HCT116 (cell line): Measurements from ENCODE around the gene WTAP. TPM values are rescaled to one million over a fixed set of nuclear protein-coding genes. Genes with fewer than 3 reads are reported as not detected.

Experiments
- ATAC-seq: fragments of 200-7000 bp; cut with Tn5 transposase; 2 replicates; pipeline ENCODE4 v1.9.1; 2020; ENCODE audit warnings: mild to moderate bottlenecking, moderate library complexity
- BruUV-seq: library from RNA; stranded (reverse); fragments of 400-500 nt; replicated peaks from 2 replicates; lab custom pipeline; 2021; lab: Mats Ljungman, UMichigan
- CTCF ChIA-PET: fragments of 300-600 bp; sonication (Branson Sonifier 250); formaldehyde crosslinking; loops from one replicate; lab custom pipeline; 2021; ENCODE audit warnings: antibody characterized with exemption; lab: Charles Lee
- POLR2A ChIA-PET: fragments of 300-600, 350-600 bp; sonication (Branson Sonifier 250); formaldehyde crosslinking; loops from one replicate; lab custom pipeline; 2021; ENCODE audit warnings: antibody characterized with exemption; lab: Charles Lee
- RAD21 ChIA-PET, 2 experiments: fragments of 300-600 bp; sonication (Branson Sonifier 250); formaldehyde crosslinking; loops; one replicate each; lab custom pipeline; 2023; ENCODE audit warnings: low total read pairs in 2 of 2; ENCODE audit not compliant: uncharacterized antibody in 2 of 2, unreplicated experiment in 2 of 2, low non-redundant PET in 1 of 2; lab: Charles Lee
- DNase-seq: peaks from one replicate; pipeline ENCODE4 v3.0.0-alpha.2; 2010; ENCODE audit warnings: low read depth, low spot score
- H2AFZ ChIP-seq: fragments of 200-600 bp; shearing (Covaris generic), sonication (generic); 2 replicates; pipeline ENCODE4 v1.6.1; 2017; ENCODE audit warnings: low read depth, mixed run types, mixed read lengths, antibody characterized with exemption, low read length; ENCODE audit not compliant: poor library complexity, severe bottlenecking
- H3K27ac ChIP-seq: 2 replicates; pipeline ENCODE4 v1.5.1; 2012; ENCODE audit warnings: low read depth, low read length
- H3K27me3 ChIP-seq: fragments of 200-600 bp; sonication (generic); 2 replicates; pipeline ENCODE4 v1.6.1; 2016; ENCODE audit warnings: mixed run types, low read length, mixed read lengths; ENCODE audit not compliant: insufficient read depth
- H3K36me3 ChIP-seq, 2 experiments: fragments of 200-500 bp in 1 of 2; fragments of 200-600 bp in 1 of 2; sonication (Bioruptor generic) in 1 of 2; sonication (generic) in 1 of 2; 2 replicates each; pipeline versions ENCODE4 v1.5.1 to v1.6.1; 2014 to 2016; ENCODE audit warnings: low read length in 2 of 2, inconsistent platforms in 1 of 2, mixed read lengths in 1 of 2, mixed run types in 1 of 2; ENCODE audit not compliant: insufficient read depth in 2 of 2, control insufficient read depth in 1 of 2
- H3K4me1 ChIP-seq, 2 experiments: fragments of 200-600 bp in 1 of 2; sonication (generic) in 1 of 2; 2 replicates each; pipeline versions ENCODE4 v1.5.1 to v1.6.1; 2012 to 2017; ENCODE audit warnings: low read length in 2 of 2, inconsistent platforms in 1 of 2, mild to moderate bottlenecking in 1 of 2, mixed read lengths in 1 of 2, mixed run types in 1 of 2, moderate library complexity in 1 of 2; ENCODE audit not compliant: insufficient read depth in 2 of 2, control insufficient read depth in 1 of 2
- H3K4me2 ChIP-seq: fragments of 200-600 bp; sonication (generic); 2 replicates; pipeline ENCODE4 v1.6.1; 2017; ENCODE audit warnings: mixed run types, low read length, mixed read lengths
- H3K4me3 ChIP-seq, 2 experiments: fragments of 200-600 bp in 1 of 2; sonication (generic) in 1 of 2; replicated peaks in 1 of 2; 2 replicates each; pipeline ENCODE4 v1.5.1; 2011 to 2016; ENCODE audit warnings: low read length in 2 of 2, control low read depth in 1 of 2, low read depth in 1 of 2, mild to moderate bottlenecking in 1 of 2, mixed read lengths in 1 of 2, mixed run types in 1 of 2
- H3K79me2 ChIP-seq: fragments of 200-600 bp; sonication (generic); 2 replicates; pipeline ENCODE4 v1.6.1; 2017; ENCODE audit warnings: mild to moderate bottlenecking, mixed run types, low read length, moderate library complexity, mixed read lengths; ENCODE audit not compliant: insufficient read depth
- H3K9ac ChIP-seq: fragments of 200-600 bp; sonication (generic); 2 replicates; pipeline ENCODE4 v1.6.1; 2016; ENCODE audit warnings: low read length, mixed read lengths
- H3K9me2 ChIP-seq: fragments of 200-600 bp; sonication (generic), shearing (Covaris generic); 2 replicates; pipeline ENCODE4 v1.6.1; 2017; ENCODE audit warnings: mixed run types, mild to moderate bottlenecking, moderate library complexity; ENCODE audit not compliant: insufficient read depth
- H3K9me3 ChIP-seq, 2 experiments: fragments of 200-500 bp in 1 of 2; fragments of 200-600 bp in 1 of 2; sonication (Bioruptor generic) in 1 of 2; sonication (generic) in 1 of 2; 2 replicates each; pipeline ENCODE4 v1.6.1; 2014 to 2017; ENCODE audit warnings: low read length in 2 of 2, mixed read lengths in 2 of 2, inconsistent platforms in 1 of 2, low read depth in 1 of 2, mild to moderate bottlenecking in 1 of 2, mixed run types in 1 of 2, moderate library complexity in 1 of 2; ENCODE audit not compliant: control insufficient read depth in 1 of 2, insufficient read depth in 1 of 2
- H4K20me1 ChIP-seq: fragments of 200-600 bp; sonication (generic), shearing (Covaris generic); 2 replicates; pipeline ENCODE4 v1.6.1; 2017; ENCODE audit warnings: mixed run types, mild to moderate bottlenecking, moderate library complexity; ENCODE audit not compliant: insufficient read depth
- CBX3 ChIP-seq: IDR thresholded peaks from 2 replicates; pipeline ENCODE4 v1.6.1; 2012; ENCODE audit warnings: low read depth
- EGR1 ChIP-seq: IDR thresholded peaks from 2 replicates; pipeline ENCODE4 v1.6.1; 2012; ENCODE audit warnings: low read depth
- EZH2 ChIP-seq: fragments of 200-600 bp; sonication (generic); IDR thresholded peaks from 2 replicates; pipeline ENCODE4 v1.6.1; 2017; ENCODE audit warnings: antibody characterized with exemption, mixed run types
- EZH2phosphoT487 ChIP-seq: fragments of 200-600 bp; IDR thresholded peaks from 2 replicates; pipeline ENCODE4 v1.6.1; 2018; ENCODE audit warnings: antibody characterized with exemption, borderline replicate concordance
- YY1 ChIP-seq: IDR thresholded peaks from 2 replicates; pipeline ENCODE4 v1.6.1; 2011; ENCODE audit warnings: low read length, low read depth, moderate library complexity, mild to moderate bottlenecking; ENCODE audit not compliant: insufficient replicate concordance; ENCODE audit errors: extremely low read depth
- intact Hi-C: fragments of 100-400 bp; cut with micrococcal nuclease; formaldehyde crosslinking; loops from 2 replicates; pipeline ENCODE4 v1.10.0; 2022
- total RNA-seq: library from RNA; stranded (reverse); gene quantifications from one replicate; pipeline ENCODE4 v1.2.1, GENCODE V29; 2021; ENCODE audit not compliant: unreplicated experiment

The WTAP gene
- total RNA-seq, 1 experiment from 2014 or later = 88.6 TPM

GRCh38 chr6:159722655-159723054 lies 4.7 kb upstream of the WTAP start:
- Histone ChIP-seq H3K9me3 (no peaks in the 10 kb centered on the region), H3K79me2 (peaks cover 49% of the 10 kb centered on the region), H3K27ac (no peak overlapping the region), H3K9ac (no peak overlapping the region), H3K4me3 (no peak overlapping the region), H2AFZ (no peak overlapping the region), H3K9me2 (no peaks in the 10 kb centered on the region), H4K20me1 (no peaks in the 10 kb centered on the region), H3K4me1 (peaks cover 5 to 11% of the 10 kb centered on the region in 2 experiments; a peak in 3 of 4 replicates), H3K27me3 (no peaks in the 10 kb centered on the region), H3K36me3 (no peaks in the 10 kb centered on the region), H3K4me2 (no peak overlapping the region)
- ATAC-seq (no peak), DNase-seq (no peak)
- ChIA-PET CTCF (interaction anchor here (0.6 kb wide), 1 partner anchor 160 kb away, joined by 6 read pairs; no protein-coding TSS in a partner anchor), RAD21 (no interaction called here), POLR2A (interaction anchor here (1.4 kb wide), 1 partner anchor 67 kb away, joined by 3 read pairs; the partner anchor contains the start of gene TCP1)
- no peak for TF ChIP-seq EZH2
- intact Hi-C loops = loop anchor here (10.0 kb wide), 1 partner anchor 732 kb away; no protein-coding TSS in a partner anchor
- no TSS peak for BruUV-seq

GRCh38 chr6:159723259-159723658 lies 4.0 kb upstream of the WTAP start:
- ChIA-PET CTCF (interaction anchor here (0.6 kb wide), 1 partner anchor 159 kb away, joined by 6 read pairs; no protein-coding TSS in a partner anchor), POLR2A (interaction anchor here (1.4 kb wide), 1 partner anchor 66 kb away, joined by 3 read pairs; the partner anchor contains the start of gene TCP1), RAD21 (no interaction called here)
- H3K79me2 ChIP-seq = peaks cover 55% of the 10 kb centered on the region
- H3K4me2 ChIP-seq = no peak overlapping the region
- H3K4me3 ChIP-seq = no peak overlapping the region
- no peaks in the 10 kb centered on the region for H3K9me2 ChIP-seq
- BruUV-seq = no TSS peak
- H3K27ac ChIP-seq = no peak overlapping the region
- no peaks in the 10 kb centered on the region for H4K20me1 ChIP-seq
- H3K9me3 ChIP-seq = no peaks in the 10 kb centered on the region
- H3K4me1 ChIP-seq = peaks cover 5 to 11% of the 10 kb centered on the region in 2 experiments; a peak in 3 of 4 replicates
- ATAC-seq = no peak
- H3K27me3 ChIP-seq = no peaks in the 10 kb centered on the region
- no peak overlapping the region for H2AFZ ChIP-seq
- intact Hi-C loops = loop anchor here (10.0 kb wide), 1 partner anchor 732 kb away; no protein-coding TSS in a partner anchor
- no peak for DNase-seq
- H3K9ac ChIP-seq = no peak overlapping the region
- TF ChIP-seq CBX3 = no peak
- no peak for TF ChIP-seq YY1
- TF ChIP-seq EZH2phosphoT487 = no peak
- TF ChIP-seq EGR1 = no peak
- no peaks in the 10 kb centered on the region; a peak in 1 of 4 replicates for H3K36me3 ChIP-seq
